NAMALWA (cell line): ENCODE results near the gene CPS1.

ENCODE experiments used
- DNase-seq: peaks from one replicate; pipeline ENCODE4 v3.0.0-alpha.2; 2015; ENCODE audit warnings: low spot score

CPS1 gene

GRCh38 chr2:210546424-210547208 is 9.8 kb upstream of the CPS1 start:
- DNase-seq = no peak

- no peak for DNase-seq
These were observed 8.4 kb upstream of the CPS1 start for GRCh38 chr2:210548031-210548430.

GRCh38 chr2:210548878-210549384 is 7.5 kb upstream of the CPS1 start:
- no peak for DNase-seq

- DNase-seq = no peak
These were observed 5.4 kb upstream of the CPS1 start for GRCh38 chr2:210551001-210551400.

GRCh38 chr2:210553373-210553772 is 3.0 kb upstream of the CPS1 start:
- DNase-seq = no peak

- DNase-seq = peak; percentile 2
These were observed 844 bp upstream of the CPS1 start for GRCh38 chr2:210555555-210555954.

GRCh38 chr2:210557721-210558120 is 1.3 kb downstream of the CPS1 start:
- no peak for DNase-seq

GRCh38 chr2:210558708-210559107 is 2.3 kb downstream of the CPS1 start:
- no peak for DNase-seq

GRCh38 chr2:210559182-210559581 is 2.8 kb downstream of the CPS1 start:
- no peak for DNase-seq

- no peak for DNase-seq
These were observed 5.1 kb downstream of the CPS1 start for GRCh38 chr2:210561475-210561874.

GRCh38 chr2:210562091-210562490 is 5.7 kb downstream of the CPS1 start:
- no peak for DNase-seq

GRCh38 chr2:210562502-210563080 is 6.2 kb downstream of the CPS1 start:
- DNase-seq = no peak

GRCh38 chr2:210567279-210567678 is 10.9 kb downstream of the CPS1 start:
- no peak for DNase-seq

GRCh38 chr2:210568108-210568507 is 11.7 kb downstream of the CPS1 start:
- DNase-seq = no peak

- peak; percentile 71 for DNase-seq
These were observed 21.1 kb downstream of the CPS1 start for GRCh38 chr2:210577263-210578071.

GRCh38 chr2:210584834-210585233 is 28.4 kb downstream of the CPS1 start:
- DNase-seq = no peak

GRCh38 chr2:210586381-210586780 is 30.0 kb downstream of the CPS1 start:
- DNase-seq = no peak

- no peak for DNase-seq
These were observed 35.3 kb downstream of the CPS1 start for GRCh38 chr2:210591663-210592062.

- no peak for DNase-seq
These were observed 36.3 kb downstream of the CPS1 start for GRCh38 chr2:210592726-210593125.

GRCh38 chr2:210593166-210593565 is 36.8 kb downstream of the CPS1 start:
- DNase-seq = no peak

- DNase-seq = no peak
These were observed 41.8 kb downstream of the CPS1 start for GRCh38 chr2:210598219-210598618.

GRCh38 chr2:210599476-210599875 is 43.1 kb downstream of the CPS1 start:
- DNase-seq = no peak

- no peak for DNase-seq
These were observed 48.3 kb downstream of the CPS1 start for GRCh38 chr2:210604666-210605065.
